GM18909 (cell line): ENCODE results near the gene CDK6.
A peak's percentile ranks its signal among the peaks of the same experiment; 100 is the strongest.

ENCODE experiments used
- ATAC-seq: cut with Tn5 transposase; IDR thresholded peaks from one replicate; pipeline ENCODE4 v1.9.1; 2021; ENCODE audit warnings: mild to moderate bottlenecking; ENCODE audit not compliant: unreplicated experiment, poor library complexity

CDK6 gene

DNA sequence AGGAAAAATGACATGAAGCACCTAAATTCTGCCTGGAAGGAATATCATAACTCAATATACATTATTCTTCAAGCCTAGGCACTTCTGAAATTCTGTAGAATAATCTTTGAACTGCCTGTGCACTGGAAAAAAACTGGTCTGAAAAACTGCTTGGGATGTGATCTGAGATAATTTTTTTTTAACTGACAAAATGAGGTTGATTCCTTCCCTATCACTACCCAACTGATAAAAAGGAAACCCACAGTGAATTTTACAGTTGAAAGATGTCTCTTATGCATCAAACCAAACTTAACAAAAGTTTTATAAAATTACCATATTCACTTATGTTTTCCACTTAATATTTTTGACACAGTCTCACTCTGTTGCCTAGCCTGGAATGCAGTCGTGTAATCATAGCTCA is 179.0 kb downstream of the CDK6 start:
- no peak for ATAC-seq

DNA sequence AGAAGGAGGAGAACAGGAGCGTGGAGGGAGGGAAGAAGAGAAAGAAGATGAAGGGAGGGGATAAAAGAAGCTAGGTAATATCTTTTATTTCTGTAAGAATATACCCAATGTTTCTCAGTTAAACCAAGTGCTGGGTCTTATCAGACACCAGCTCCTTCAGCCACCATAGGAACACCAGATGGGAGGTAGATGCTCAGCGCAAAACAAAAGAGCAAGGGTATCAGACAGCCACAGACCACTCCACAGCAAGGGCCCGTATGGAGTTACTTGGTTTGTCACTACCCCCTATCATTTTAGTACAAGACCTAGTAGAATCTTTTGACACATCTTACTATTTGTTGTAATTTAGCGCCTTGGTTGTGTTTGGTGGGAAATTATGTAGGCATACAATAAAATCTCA is 180.3 kb downstream of the CDK6 start:
- no peak for ATAC-seq

DNA sequence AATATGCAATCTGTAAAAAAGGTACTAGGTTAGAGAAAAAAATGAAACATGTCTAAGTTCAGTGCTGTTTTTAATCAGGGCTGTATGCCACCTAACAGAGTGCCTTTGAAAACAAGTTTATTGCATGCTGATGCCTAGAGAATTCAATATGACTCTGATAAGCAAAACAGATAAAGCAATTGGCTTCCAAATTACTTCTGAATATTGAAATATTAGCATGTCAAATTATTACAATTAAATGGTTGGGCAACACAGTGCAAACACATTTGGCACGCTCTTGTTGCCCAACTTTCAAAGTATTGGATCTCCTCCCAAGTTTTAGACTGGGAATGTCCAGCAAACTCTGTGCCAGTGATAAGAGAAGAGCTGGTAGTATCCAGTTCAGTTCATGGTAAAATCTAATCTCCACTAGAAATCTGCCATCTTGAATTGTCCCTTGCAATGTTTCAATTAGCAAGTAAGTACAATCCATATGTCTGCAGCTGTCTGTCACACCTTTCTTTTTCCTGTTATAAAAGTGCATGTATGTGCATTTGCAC is 181.0 kb downstream of the CDK6 start:
- no peak for ATAC-seq

DNA sequence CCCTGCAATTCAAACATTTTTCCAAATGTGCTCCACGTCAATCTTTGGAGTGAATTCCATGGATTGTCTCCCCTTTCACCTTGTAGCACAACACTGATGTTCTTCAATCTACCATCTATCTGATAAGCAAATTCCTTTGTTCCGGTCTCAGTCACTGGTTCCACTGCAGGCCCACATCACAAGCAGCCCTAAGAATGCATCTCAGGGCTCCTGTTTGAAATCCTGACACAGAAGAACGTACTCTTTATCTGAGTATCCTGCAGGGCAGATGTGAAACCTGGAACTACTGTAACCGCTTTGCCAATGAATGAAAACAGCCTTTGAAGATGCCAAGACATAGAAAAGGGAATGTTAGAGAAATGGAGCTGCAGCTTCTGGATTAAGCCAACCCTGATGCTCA is 183.2 kb downstream of the CDK6 start:
- ATAC-seq: no peak

DNA sequence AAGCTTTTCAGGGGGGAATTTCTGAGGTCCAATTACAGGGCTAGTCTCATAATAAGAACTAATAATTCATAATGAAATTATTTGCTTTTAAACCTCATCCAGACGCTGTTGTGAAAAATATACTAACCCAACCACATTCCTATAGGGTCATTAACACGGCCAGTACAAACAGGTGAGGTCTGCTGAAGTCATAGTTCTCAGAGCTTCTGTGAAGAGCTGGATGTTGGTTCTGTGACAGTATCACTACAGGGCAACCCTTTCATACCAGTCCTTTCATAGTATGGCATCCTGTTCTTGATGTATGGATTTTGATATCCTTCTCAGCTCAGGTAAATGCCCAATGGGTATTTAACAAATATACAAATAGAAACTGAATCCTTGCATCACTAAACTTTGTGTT is 183.8 kb downstream of the CDK6 start:
- no peak for ATAC-seq

DNA sequence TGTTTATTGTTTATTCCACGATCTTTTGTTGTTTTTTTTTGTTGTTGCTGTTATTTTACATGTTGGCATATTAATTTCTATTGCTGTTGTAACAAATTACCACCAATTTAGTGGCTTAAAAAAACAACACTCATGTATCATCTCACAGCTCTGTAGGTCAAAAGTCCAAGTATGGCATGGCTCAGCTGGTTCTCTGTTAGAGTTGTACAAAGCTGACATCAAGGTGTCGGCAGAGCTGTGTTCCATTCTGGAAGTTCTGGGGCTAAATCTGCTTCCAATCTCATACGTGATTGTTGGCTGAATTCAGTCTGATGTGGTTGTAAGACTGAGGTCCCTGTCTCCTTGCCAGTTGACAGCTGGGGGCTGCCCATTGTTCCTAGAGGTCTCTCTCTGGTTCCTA is 186.0 kb downstream of the CDK6 start:
- no peak for ATAC-seq

DNA sequence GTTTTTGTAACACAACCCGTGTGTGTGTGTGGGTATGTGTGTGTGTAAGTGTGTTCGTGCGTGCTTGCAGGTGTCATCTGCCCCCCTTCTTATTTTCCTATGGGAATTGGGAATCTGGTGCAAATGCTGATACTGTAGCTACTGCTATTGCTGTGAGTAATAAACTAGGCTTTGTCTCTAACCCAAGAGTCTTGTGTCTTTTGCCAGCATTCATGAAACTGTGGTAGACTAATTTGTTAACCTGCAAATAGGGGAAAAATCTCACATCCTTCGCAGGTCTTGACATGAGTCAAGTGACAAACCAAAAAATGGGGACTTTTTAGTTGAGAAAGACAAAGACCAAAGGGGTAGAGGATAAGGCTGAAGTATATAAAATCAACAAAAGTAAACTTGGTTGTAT is 188.3 kb downstream of the CDK6 start:
- peak; percentile 65 for ATAC-seq

DNA sequence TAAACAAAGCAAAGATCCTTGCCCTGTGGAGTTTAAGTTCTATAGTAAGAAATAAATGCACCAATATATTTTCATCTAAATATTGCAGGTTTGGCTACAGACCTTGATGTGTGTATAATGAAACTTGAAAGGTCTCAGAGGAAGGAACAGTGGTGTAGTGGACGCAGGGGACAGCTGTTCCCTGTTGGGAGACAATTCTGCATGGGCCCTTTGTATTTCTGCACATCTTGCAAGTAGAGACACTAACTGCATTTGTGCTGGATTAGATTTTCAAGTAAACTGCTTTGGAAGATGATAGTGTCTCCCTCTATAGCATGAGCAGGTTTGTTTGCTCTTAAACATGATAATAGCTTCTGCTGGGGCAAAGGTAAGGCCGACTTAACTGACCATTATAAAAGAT is 188.7 kb downstream of the CDK6 start:
- ATAC-seq: peak; percentile 1

DNA sequence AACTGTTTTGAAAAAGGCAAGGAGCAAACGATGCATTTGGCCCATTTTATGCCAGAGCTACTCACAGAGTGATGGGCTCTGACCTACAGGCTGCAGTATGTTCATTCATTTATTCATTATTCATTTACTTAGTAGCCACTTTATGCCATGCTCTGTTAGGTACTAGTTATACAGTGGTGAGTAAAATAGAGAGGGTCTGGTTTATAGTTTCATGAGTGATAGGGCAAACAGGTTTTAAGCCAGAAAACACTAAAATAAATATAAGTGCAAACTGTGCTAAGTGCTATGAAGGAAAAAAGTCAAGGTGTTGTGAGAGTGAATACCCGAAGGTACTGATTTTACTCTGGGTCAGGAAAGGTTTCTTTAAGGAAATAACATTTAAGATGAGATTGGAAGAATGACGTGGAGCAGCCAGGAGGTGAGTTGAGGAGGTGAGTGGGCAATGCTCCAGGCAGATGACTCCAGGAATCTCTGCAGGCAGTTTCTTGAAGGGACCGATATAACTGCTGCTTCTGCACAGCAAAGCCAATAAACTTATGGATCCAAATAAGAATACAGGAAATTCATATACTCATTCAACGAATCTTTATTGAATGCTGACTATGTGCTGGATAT is 189.3 kb downstream of the CDK6 start:
- peak; percentile 65 for ATAC-seq

DNA sequence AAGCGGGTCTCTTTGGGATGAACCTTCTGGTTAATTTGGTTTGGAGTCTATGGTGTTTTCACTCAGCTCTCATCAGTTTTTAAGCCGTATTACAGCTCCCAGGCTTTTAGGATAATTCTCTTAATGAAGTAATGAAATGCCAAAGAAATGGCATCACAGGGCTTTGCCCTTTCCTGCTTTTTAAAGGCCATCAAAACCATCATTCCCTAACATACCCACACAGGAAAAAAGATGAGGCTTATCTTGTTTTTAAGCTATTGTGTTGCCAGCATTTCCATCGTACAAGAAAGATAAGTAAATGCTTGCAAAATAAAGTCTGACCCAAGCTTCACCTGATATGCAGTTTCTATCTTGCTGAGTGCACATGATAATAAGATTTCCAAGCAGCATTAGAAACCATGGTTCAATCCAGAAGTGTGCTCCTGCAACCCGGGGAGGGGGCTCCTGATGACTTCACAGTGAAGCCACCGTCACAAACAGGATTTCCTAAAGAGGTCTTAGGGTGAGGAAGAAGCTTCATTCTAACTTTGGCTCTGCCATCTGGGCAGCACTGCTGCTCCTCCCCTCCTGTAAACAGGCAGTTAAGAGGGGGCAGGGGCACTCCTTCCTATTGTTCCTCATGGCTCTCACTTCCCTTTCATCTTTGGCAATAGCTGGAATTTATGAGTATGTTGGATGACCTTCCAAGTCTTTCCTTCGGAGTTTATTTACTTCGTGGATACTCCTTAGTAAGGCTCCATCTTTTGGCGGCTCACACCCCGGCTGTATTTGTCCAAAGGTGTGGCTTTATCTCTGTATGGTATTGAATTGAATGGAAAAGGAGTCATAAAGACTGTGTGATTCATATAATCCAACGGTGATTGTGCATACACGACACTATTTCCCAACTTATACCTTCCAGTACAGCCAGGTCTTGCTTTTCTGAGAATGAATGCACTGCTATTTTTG is 191.0 kb downstream of the CDK6 start:
- no peak for ATAC-seq

DNA sequence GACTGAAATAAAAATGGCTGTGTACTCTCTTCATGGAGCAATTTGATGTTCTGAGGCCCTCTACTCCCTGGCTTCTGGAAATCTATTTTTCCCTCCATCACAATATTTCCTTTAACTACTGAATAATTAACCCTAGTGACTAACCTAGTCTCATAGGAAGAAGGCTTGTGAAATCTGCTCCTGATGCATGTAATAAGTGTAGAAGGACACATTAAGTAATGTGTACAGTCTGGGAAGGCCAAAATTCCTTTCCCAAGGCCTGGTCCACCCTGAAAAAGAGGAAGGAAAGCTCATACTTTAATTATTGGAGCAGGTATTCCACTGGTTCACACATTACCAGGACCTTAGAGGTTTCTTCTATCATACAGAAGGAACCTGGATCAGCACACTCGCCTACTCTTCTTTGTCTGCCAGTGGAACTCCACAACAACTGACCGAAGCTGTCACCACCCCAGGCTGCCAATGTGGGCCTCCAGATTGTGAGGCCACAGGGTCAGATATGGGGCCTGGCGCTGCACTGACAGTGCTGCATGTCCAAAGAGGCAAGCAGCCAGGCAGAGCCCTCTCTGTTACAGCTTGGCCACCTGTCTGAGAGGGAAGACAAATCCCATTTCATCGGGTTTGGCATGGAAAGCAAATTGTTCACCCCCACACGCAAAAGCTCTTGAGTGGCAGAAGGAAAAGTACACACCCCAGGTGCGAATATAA is 191.8 kb downstream of the CDK6 start:
- no peak for ATAC-seq

DNA sequence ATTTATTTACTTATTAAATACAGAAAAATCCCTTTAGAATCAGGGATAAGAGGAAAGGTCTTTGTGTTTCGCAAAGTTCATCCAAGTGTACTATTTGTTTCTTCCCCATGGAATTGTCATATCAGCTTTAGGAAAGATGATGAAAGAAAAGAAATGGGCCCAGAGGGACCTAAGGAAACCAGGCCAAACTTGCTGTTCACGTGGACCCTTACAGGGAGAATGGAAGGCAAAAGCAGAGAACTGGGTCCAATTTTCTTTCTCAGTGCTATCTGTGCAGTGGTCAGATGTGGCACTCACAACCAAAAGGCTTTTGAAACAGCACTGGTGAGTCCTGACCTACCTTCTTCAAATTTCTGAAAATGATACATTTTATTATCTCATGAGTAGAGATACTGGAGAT is 192.6 kb downstream of the CDK6 start:
- no peak for ATAC-seq

DNA sequence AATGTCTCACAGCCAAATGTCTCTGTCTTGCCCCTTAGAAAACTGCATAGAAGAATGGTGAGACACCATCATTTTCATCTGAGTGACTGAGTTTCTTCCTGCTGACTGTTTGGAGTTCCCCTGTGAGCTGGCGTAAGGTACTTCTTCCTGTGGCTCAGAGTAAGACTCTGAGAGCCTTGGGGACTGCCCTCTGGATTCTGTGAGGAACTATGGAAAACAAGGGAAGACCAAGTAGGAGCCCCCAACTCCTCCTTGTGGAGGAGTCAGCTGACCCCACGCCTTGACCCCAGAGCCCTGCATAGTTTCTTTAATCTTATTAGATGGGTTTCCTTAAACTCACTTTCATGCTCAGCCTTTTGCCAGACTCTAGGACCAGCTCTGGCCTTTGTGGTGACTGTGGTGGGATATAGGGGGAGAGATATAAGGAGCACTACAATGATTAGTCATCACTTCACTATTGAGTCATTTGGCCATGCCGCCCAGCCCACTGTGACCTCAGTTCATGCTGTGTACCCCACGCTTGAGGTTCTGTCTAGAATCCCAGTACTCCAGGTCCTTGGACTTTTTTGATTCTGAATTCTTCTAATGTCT is 194.4 kb downstream of the CDK6 start:
- peak; percentile 81 for ATAC-seq

DNA sequence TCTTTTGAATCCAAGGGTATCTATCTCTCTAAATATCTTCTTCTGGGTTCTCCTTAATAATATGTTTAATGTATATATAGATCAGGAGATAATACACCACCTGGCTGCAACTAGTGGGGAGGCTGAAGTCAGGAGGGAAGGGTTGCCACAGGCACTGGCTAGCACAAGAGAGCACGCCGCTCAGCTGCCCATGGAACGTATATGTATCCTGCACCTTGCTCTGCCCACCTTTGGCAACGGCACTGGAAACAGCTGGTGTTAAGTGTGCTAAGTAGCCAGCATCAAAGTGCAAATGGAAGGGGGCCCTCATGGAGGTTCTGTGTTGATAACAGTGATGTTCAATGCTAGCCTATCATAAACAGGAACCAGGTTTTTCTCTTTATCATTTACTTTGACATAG is 196.4 kb downstream of the CDK6 start:
- ATAC-seq: no peak

DNA sequence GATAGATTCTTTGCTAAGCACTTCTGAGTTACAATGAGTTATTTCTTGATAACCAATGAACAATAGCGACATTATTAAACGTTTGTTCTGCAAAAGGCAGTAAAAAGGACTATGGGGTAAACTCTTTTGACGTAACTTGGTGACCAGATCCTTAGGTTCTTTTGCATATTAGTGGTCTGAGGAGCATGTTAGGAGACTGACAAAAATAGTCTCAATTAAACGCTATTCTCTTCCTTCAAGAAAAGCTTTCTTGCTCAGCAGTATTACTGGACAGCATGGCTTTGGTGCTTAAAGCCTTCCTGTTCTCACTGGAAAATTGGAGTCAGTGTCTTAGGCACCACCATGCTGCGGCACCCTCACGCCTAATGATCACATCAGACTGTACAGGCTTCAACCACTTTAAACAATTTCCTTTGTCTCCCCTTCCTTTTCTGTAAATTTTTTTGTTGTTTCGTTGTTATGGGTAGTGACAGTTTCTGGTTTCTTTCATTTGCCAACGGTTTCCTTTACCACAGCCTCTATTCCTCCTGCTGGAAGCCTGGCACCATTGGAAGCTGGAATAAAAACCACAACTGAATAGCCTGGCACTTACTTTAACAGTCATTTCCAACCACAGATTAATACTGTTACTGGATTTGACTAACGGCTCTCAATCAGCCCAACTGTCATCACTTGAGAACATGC is 197.0 kb downstream of the CDK6 start:
- ATAC-seq: no peak

DNA sequence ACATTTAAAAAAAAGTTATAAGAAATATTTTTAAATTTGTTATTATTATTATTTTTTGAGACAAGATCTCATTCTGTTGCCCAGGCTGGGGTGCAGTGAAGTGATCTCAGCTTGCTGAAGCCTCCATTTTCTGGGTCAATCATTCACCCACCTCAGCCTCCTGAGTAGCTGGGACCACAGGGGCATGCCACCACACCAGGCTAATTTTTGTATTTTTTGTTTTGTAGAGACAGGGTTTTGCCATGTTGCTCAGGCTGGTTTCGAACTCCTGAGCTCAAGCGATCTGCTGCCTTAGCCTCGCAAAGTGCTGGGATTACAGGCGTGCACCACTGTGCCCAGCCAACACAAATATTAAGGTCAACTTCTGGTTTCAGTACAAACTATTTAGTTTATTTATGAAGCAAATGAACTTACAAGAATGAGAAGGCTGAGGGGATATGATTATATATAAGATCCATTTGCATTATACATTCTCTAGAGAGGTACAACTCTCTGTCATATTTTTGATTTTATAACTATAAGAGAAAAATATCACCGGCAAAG is 200.3 kb downstream of the CDK6 start:
- no peak for ATAC-seq

DNA sequence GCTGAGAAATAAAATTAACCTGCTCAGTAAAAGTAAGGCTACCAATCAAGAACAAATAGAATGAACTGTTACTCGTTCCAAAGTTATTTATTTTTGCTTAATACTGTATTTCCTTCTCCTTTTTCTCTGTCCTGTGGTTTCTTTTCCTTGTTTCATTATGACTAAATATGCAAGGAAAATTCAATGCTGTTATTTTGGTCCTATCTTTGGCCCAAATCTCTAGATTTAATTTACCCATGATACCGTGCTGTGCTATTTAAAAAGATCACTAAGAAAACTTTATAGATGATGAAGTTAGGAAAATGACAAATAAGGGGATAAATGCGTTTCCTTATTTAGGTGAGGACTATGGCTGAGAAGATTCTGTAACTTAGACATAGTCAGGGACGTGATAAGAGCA is 200.8 kb downstream of the CDK6 start:
- no peak for ATAC-seq

DNA sequence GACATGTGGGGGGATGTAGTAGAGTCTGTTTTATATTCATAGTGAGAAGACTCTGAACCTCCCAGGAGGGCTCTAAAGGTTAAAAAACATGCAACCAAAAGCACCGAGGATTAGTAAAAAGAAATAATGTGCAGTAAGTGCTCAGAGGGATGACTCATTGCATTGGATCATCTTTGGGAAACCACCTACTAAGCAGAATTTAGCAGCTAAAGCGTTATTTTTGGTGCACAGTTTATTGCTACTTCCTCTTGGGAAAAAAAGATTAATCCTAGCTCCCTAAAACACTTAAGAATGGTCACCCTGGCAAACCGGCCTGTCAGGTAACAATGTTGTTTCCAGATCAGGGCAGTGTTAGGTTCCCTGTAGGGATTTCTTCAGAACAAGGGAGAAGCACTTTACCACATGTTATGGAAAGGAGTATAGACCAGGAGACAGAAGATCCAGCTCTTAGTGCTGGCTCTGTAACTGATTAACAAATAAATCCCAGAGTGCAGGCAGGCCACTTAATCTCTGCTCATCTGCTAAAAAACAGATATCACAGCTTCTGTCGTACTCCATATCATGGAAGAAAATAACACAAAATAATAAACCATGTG is 201.4 kb downstream of the CDK6 start:
- ATAC-seq: peak; percentile 31

DNA sequence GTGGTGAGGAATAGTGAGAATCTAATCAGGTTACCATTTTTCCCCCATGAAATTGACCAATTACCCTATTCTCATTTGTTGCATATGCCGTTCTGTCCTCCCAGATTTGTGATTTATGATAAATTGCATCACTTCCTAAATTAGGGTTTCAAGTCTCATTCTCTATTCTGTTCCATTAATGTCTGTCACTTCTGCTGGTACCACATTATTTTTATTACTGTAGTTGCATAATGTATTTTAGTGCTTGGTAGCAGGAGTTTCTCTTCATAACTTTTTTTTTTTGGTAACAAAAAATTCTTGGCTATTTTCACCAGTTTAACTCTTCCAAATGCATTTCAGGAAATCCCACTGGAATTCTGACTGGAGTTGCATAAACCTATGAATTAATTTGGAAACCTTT is 202.2 kb downstream of the CDK6 start:
- no peak for ATAC-seq
